RWPE1 (cell line): ENCODE results near the gene SLC19A1.

Experiments used
- CTCF ChIA-PET: fragments of 350-600 bp; sonication (Branson Sonifier 250); formaldehyde crosslinking; extraction: SDS; loops from one replicate; lab custom pipeline; 2021; lab: Yijun Ruan, JAX
- POLR2A ChIA-PET: fragments of 400-600 bp; formaldehyde crosslinking; extraction: SDS; loops from one replicate; lab custom pipeline; 2020; ENCODE audit warnings: antibody characterized with exemption; ENCODE audit not compliant: low non-redundant PET; lab: Yijun Ruan, JAX
- DNase-seq: peaks from one replicate; pipeline ENCODE4 v3.0.0; 2012; ENCODE audit warnings: low spot score
- H3K27ac ChIP-seq: fragments of 450-650 bp; 2 replicates; pipeline ENCODE4 v1.5.1; 2017
- TF ChIP-seq, protein P1 (sequence below): fragments of 450-650 bp; conservative IDR thresholded peaks from 2 replicates; pipeline ENCODE4 v1.5.1; 2017; ENCODE audit warnings: low read depth, mild to moderate bottlenecking

The SLC19A1 gene

DNA sequence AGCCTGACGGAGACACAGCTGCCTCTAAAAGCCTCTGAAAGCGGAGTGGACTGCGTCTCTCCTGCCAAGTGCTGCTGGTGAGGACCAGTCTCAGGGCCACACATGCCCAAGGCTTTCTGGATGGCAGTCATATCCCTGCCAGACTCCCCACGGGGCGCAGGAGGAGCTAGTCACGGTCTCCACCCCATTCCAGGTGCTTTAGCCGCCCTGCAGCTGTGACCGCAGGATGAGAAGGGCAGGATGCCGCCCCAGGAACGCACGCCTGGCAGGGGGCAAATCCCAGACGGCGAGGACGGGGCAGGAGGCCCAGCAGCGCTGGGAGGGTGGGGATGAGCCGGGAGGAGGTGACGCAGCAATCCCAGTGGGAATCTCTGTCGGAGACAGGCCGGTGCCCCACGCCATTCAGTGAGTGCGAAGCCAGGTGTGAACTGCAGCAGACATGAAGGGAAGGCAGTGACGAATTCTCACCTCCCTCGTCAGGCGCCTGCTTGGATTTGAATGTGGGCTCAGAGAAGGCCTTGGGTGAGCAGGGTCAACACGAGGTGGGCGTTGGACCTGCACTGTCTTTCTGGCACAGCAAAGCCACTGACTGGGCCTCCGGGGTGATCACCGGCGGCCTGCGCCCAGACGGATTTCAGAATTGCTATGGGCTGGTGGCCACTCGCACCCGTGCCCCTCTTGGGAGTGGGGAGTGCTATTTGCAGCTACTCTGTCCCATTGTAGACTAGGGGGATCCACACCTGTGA lies 38.5 kb upstream of the SLC19A1 start:
- no peak overlapping the region for H3K27ac ChIP-seq
- ChIA-PET CTCF (interaction anchor here (0.6 kb wide), 2 partner anchors 10 to 182 kb away, joined by 7 to 9 read pairs; no protein-coding TSS in a partner anchor), POLR2A (no interaction called here)
- TF ChIP-seq, protein P1, sequence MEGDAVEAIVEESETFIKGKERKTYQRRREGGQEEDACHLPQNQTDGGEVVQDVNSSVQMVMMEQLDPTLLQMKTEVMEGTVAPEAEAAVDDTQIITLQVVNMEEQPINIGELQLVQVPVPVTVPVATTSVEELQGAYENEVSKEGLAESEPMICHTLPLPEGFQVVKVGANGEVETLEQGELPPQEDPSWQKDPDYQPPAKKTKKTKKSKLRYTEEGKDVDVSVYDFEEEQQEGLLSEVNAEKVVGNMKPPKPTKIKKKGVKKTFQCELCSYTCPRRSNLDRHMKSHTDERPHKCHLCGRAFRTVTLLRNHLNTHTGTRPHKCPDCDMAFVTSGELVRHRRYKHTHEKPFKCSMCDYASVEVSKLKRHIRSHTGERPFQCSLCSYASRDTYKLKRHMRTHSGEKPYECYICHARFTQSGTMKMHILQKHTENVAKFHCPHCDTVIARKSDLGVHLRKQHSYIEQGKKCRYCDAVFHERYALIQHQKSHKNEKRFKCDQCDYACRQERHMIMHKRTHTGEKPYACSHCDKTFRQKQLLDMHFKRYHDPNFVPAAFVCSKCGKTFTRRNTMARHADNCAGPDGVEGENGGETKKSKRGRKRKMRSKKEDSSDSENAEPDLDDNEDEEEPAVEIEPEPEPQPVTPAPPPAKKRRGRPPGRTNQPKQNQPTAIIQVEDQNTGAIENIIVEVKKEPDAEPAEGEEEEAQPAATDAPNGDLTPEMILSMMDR: no peak
- no peak for DNase-seq

- CTCF ChIA-PET: interaction anchor here (0.6 kb wide), 1 partner anchor 181 kb away, joined by 7 read pairs; no protein-coding TSS in a partner anchor
- H3K27ac ChIP-seq: no peak overlapping the region
- DNase-seq: no peak
- TF ChIP-seq, protein P1: no peak
- POLR2A ChIA-PET: no interaction called here
These were observed 37.9 kb upstream of the SLC19A1 start for GRCh38 chr21:45580181-45580575.

DNA sequence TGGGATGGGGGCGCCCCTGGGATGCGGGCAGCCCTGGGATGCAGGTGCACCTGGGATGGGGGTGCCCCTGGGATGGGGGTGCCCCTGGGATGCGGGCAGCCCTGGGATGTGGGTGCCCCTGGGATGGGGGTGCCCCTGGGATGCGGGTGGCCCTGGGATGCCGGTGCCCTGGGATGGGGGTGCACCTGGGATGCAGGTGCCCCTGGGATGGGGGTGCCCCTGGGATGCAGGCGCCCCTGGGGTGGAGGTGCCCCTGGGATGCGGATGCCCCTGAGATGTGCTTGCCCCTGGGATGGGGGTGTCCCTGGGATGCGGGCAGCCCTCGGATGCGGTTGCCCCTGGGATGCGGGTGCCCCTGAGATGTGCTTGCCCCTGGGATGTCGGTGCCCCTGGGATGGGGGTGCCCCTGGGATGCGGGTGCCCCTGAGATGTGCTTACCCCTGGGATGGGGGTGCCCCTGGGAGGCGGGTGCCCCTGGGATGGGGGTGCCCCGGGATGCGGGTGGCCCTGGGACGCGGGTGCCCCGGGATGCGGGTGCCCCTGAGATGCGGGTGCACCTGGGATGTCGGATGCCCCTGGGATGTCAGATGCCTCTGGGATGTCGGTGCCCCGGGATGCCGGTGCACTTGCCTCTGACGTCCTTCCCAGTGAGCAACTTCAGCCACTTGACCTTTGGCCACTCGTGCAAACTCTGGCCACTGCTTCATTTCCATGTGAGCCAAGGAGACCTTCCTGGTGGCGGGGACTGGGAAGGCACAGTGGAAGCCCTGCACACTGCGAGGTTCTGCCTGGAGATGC lies 37.3 kb upstream of the SLC19A1 start:
- H3K27ac ChIP-seq: no peak overlapping the region
- POLR2A ChIA-PET: no interaction called here
- DNase-seq: no peak
- CTCF ChIA-PET: interaction anchor here (0.6 kb wide), 1 partner anchor 181 kb away, joined by 7 read pairs; no protein-coding TSS in a partner anchor
- TF ChIP-seq, protein P1: no peak

- H3K27ac ChIP-seq: no peak overlapping the region
- CTCF ChIA-PET: no interaction called here
- DNase-seq: no peak
- POLR2A ChIA-PET: no interaction called here
- TF ChIP-seq, protein P1: no peak
These were observed 36.7 kb upstream of the SLC19A1 start for GRCh38 chr21:45578811-45579381.

DNA sequence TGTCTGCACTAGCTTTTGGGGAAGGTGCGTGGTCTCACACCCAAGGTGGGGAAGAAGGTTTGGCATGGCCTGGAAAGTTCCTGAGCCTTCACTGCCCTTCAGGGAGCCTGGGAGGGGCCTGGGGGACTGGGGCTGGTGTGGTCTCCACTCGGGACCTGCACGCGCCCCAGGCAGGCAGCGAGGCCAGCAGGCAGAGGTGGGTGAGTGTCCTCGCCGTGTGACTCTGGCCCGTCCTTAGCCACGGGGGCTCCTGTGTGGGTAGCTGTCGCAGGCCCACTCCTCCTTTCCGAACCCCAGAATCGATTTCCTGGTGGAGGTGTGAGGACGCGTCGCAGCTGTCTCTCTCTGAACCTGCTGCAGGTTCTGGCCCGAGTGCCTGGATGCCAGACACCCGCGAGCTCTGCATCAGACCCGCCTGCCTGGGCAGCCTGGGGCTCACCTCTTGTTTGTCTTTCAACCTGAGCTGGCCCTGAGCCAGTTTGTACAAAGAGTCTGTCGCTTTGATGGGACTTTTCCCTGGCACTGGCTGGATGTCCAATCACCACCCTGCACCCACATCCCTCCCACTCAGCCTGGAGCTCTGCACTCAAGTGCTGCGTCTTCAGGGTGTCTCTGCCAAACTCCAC lies 36.0 kb upstream of the SLC19A1 start:
- no peak for DNase-seq

More for the DNA sequence above, 36.0 kb upstream of the SLC19A1 start:
- CTCF ChIA-PET: interaction anchor here (1.1 kb wide), 1 partner anchor 9 kb away, joined by 3 read pairs; no protein-coding TSS in a partner anchor
- POLR2A ChIA-PET: no interaction called here
- no peak overlapping the region for H3K27ac ChIP-seq
- TF ChIP-seq, protein P1: no peak
